GM23338 (cell line): Measurements from ENCODE around the gene SERGEF.

Source experiments
- EZH2 ChIP-seq: fragments of 200-600 bp; sonication (generic); IDR thresholded peaks from one replicate; pipeline ENCODE4 v1.8.0; 2017; ENCODE audit warnings: antibody characterized with exemption, mild to moderate bottlenecking, low read depth; ENCODE audit not compliant: unreplicated experiment
- EZH2phosphoT487 ChIP-seq: fragments of 200-600 bp; sonication (generic); IDR thresholded peaks from one replicate; pipeline ENCODE4 v1.8.1; 2018; ENCODE audit warnings: antibody characterized with exemption; ENCODE audit not compliant: unreplicated experiment
- JUNB ChIP-seq: IDR thresholded peaks from one replicate; pipeline ENCODE4 v1.6.1; 2016; ENCODE audit warnings: antibody characterized with exemption; ENCODE audit not compliant: unreplicated experiment
- NANOG ChIP-seq: IDR thresholded peaks from 2 replicates; pipeline ENCODE4 v1.6.1; 2016; ENCODE audit warnings: antibody characterized with exemption, borderline replicate concordance
- POLR2AphosphoS5 ChIP-seq: IDR thresholded peaks from 2 replicates; pipeline ENCODE4 v1.6.1; 2016; ENCODE audit warnings: antibody characterized with exemption, low read depth
- STAT1 ChIP-seq: IDR thresholded peaks from one replicate; pipeline ENCODE4 v1.6.1; 2016; ENCODE audit warnings: antibody characterized with exemption; ENCODE audit not compliant: unreplicated experiment
- ZNF114 ChIP-seq: fragments of 250-450 bp; sonication (Bioruptor Pico); IDR thresholded peaks from 2 replicates; pipeline ENCODE4 v1.5.0; 2020; ENCODE audit warnings: mild to moderate bottlenecking, moderate library complexity
- ZNF331 ChIP-seq: fragments of 250-450 bp; sonication (Bioruptor Pico); IDR thresholded peaks from 2 replicates; pipeline ENCODE4 v1.5.0; 2020; ENCODE audit warnings: low read depth, mild to moderate bottlenecking, moderate library complexity
- TF ChIP-seq, protein P1 (sequence below), 2 experiments: fragments of 200-600 bp in 1 of 2; sonication (generic) in 1 of 2; conservative IDR thresholded peaks; 2 replicates each; pipeline versions ENCODE4 v1.5.1 to v1.6.1; 2016 to 2017; ENCODE audit warnings: antibody characterized with exemption in 2 of 2, low read depth in 2 of 2, mild to moderate bottlenecking in 2 of 2, moderate library complexity in 1 of 2
- TF ChIP-seq, protein P2 (sequence below): IDR thresholded peaks from one replicate; pipeline ENCODE4 v1.6.1; 2018; ENCODE audit warnings: antibody characterized with exemption; ENCODE audit not compliant: unreplicated experiment
- TF ChIP-seq, protein P3 (sequence below): IDR thresholded peaks from 2 replicates; pipeline ENCODE4 v1.6.1; 2016; ENCODE audit warnings: antibody characterized with exemption
- TF ChIP-seq, protein P4 (sequence below): fragments of 250-450 bp; sonication (Bioruptor Pico); IDR thresholded peaks from 2 replicates; pipeline ENCODE4 v1.5.0; 2020; ENCODE audit warnings: mild to moderate bottlenecking, moderate library complexity

DNA sequence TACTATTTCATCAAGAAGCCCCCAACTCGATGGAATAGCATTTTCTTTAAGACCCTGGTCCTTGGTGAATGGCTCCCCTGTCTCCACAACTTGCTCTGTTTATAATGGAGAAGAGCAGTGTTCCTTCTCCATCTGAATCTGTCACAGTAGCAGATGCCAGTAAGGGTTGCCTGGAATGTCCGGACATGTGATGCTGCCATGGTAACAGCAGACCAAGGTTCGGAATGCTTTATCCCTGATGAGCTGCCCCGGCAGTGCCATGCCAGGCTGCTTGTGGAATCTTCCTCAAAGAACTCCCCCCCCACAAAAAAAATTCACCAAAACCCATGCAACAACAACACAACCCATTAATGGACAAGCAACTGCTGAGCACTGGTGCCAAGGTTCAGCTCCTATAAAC lies 205.8 kb downstream of the SERGEF start:
- TF ChIP-seq, protein P1, sequence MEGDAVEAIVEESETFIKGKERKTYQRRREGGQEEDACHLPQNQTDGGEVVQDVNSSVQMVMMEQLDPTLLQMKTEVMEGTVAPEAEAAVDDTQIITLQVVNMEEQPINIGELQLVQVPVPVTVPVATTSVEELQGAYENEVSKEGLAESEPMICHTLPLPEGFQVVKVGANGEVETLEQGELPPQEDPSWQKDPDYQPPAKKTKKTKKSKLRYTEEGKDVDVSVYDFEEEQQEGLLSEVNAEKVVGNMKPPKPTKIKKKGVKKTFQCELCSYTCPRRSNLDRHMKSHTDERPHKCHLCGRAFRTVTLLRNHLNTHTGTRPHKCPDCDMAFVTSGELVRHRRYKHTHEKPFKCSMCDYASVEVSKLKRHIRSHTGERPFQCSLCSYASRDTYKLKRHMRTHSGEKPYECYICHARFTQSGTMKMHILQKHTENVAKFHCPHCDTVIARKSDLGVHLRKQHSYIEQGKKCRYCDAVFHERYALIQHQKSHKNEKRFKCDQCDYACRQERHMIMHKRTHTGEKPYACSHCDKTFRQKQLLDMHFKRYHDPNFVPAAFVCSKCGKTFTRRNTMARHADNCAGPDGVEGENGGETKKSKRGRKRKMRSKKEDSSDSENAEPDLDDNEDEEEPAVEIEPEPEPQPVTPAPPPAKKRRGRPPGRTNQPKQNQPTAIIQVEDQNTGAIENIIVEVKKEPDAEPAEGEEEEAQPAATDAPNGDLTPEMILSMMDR (conservative IDR thresholded peaks at IDR 0.05; ENCODE audit: low read depth in 2 of 2), result no peak
- TF ChIP-seq, protein P2, sequence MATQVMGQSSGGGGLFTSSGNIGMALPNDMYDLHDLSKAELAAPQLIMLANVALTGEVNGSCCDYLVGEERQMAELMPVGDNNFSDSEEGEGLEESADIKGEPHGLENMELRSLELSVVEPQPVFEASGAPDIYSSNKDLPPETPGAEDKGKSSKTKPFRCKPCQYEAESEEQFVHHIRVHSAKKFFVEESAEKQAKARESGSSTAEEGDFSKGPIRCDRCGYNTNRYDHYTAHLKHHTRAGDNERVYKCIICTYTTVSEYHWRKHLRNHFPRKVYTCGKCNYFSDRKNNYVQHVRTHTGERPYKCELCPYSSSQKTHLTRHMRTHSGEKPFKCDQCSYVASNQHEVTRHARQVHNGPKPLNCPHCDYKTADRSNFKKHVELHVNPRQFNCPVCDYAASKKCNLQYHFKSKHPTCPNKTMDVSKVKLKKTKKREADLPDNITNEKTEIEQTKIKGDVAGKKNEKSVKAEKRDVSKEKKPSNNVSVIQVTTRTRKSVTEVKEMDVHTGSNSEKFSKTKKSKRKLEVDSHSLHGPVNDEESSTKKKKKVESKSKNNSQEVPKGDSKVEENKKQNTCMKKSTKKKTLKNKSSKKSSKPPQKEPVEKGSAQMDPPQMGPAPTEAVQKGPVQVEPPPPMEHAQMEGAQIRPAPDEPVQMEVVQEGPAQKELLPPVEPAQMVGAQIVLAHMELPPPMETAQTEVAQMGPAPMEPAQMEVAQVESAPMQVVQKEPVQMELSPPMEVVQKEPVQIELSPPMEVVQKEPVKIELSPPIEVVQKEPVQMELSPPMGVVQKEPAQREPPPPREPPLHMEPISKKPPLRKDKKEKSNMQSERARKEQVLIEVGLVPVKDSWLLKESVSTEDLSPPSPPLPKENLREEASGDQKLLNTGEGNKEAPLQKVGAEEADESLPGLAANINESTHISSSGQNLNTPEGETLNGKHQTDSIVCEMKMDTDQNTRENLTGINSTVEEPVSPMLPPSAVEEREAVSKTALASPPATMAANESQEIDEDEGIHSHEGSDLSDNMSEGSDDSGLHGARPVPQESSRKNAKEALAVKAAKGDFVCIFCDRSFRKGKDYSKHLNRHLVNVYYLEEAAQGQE, result no peak
- TF ChIP-seq POLR2AphosphoS5 (no peak), EZH2phosphoT487 (no peak), JUNB (no peak), EZH2 (no peak), ZNF114 (CRISPR knock-in tag) (no peak), NANOG (no peak), STAT1 (no peak), ZNF331 (no peak)
- TF ChIP-seq, protein P3, sequence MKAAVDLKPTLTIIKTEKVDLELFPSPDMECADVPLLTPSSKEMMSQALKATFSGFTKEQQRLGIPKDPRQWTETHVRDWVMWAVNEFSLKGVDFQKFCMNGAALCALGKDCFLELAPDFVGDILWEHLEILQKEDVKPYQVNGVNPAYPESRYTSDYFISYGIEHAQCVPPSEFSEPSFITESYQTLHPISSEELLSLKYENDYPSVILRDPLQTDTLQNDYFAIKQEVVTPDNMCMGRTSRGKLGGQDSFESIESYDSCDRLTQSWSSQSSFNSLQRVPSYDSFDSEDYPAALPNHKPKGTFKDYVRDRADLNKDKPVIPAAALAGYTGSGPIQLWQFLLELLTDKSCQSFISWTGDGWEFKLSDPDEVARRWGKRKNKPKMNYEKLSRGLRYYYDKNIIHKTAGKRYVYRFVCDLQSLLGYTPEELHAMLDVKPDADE, result no peak
- TF ChIP-seq, protein P4, sequence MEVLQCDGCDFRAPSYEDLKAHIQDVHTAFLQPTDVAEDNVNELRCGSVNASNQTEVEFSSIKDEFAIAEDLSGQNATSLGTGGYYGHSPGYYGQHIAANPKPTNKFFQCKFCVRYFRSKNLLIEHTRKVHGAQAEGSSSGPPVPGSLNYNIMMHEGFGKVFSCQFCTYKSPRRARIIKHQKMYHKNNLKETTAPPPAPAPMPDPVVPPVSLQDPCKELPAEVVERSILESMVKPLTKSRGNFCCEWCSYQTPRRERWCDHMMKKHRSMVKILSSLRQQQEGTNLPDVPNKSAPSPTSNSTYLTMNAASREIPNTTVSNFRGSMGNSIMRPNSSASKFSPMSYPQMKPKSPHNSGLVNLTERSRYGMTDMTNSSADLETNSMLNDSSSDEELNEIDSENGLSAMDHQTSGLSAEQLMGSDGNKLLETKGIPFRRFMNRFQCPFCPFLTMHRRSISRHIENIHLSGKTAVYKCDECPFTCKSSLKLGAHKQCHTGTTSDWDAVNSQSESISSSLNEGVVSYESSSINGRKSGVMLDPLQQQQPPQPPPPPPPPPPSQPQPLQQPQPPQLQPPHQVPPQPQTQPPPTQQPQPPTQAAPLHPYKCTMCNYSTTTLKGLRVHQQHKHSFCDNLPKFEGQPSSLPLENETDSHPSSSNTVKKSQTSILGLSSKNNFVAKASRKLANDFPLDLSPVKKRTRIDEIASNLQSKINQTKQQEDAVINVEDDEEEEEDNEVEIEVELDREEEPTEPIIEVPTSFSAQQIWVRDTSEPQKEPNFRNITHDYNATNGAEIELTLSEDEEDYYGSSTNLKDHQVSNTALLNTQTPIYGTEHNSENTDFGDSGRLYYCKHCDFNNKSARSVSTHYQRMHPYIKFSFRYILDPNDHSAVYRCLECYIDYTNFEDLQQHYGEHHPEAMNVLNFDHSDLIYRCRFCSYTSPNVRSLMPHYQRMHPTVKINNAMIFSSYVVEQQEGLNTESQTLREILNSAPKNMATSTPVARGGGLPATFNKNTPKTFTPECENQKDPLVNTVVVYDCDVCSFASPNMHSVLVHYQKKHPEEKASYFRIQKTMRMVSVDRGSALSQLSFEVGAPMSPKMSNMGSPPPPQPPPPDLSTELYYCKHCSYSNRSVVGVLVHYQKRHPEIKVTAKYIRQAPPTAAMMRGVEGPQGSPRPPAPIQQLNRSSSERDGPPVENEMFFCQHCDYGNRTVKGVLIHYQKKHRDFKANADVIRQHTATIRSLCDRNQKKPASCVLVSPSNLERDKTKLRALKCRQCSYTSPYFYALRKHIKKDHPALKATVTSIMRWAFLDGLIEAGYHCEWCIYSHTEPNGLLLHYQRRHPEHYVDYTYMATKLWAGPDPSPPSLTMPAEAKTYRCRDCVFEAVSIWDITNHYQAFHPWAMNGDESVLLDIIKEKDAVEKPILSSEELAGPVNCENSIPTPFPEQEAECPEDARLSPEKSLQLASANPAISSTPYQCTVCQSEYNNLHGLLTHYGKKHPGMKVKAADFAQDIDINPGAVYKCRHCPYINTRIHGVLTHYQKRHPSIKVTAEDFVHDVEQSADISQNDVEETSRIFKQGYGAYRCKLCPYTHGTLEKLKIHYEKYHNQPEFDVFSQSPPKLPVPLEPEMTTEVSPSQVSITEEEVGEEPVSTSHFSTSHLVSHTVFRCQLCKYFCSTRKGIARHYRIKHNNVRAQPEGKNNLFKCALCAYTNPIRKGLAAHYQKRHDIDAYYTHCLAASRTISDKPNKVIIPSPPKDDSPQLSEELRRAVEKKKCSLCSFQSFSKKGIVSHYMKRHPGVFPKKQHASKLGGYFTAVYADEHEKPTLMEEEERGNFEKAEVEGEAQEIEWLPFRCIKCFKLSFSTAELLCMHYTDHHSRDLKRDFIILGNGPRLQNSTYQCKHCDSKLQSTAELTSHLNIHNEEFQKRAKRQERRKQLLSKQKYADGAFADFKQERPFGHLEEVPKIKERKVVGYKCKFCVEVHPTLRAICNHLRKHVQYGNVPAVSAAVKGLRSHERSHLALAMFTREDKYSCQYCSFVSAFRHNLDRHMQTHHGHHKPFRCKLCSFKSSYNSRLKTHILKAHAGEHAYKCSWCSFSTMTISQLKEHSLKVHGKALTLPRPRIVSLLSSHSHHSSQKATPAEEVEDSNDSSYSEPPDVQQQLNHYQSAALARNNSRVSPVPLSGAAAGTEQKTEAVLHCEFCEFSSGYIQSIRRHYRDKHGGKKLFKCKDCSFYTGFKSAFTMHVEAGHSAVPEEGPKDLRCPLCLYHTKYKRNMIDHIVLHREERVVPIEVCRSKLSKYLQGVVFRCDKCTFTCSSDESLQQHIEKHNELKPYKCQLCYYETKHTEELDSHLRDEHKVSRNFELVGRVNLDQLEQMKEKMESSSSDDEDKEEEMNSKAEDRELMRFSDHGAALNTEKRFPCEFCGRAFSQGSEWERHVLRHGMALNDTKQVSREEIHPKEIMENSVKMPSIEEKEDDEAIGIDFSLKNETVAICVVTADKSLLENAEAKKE (CRISPR knock-in tag), result no peak
